Stimulated activated CD4-positive, alpha-beta T cell treated with anti-CD3 and anti-CD28 coated beads, Interleukin-4, amount 100 ng/mL, for 48 hours (primary cell): ENCODE data around the gene KLHL26.

ENCODE experiments used
- DNase-seq, 2 donors: peaks; one replicate each; pipeline ENCODE4 v3.0.0-alpha.2; 2020; ENCODE audit warnings: low read depth in 2 of 2

Gene KLHL26

DNA sequence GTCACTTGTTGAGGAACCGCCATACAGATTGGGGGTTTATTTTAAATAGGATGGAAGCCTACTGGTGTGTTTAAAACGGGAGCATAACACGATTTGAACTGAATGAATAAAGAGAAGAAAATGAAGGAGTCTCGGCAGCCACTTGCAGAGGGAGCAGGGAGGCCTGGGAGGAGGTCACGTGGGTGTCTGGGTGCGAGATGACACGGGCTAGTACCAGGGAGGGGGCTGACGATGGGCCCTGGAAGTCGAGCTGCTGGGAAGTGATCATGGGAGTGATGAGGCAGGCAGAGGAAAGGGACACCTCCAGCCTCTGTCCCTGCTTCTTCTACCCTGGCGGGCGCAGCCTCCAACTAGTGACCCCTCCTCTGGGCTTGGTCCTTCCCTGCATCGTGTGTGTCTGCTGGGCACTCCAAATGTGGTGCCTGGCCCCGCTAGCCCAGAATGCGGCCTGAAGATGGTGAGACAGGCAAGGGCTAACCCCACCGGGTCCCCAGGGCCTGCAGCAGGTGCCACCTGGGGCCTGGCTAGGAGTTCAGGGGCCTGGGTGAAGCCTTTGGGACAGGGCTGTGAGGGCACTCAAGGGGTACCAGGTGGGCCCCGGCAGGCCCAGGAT is 82.1 kb downstream of the KLHL26 start:
- DNase-seq, result no peak

DNA sequence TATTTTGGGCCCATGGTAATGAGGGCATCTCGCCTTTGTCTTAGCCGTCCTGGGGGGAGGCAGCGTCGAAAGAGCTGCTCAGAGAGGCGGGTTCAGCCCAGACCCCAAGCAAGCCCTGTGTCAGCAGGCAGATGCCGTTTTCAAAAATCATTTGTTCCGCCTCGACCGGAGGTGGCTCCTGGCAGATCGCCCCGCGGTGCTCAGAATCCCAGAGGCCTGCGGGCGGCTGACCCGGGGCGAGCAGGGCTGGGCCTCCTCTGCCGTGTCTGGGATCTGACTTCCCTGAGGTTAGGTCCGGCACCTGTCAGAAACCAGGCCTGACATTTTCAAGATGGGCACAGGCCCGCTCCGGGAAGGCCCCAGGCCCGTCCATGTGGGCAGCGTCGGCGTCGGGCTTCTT is 82.7 kb downstream of the KLHL26 start:
- DNase-seq, result no peak
